ENCODE measurements around the gene ZNF285. TPM values are rescaled to one million over a fixed set of nuclear protein-coding genes. Genes with fewer than 3 reads are reported as not detected.

ZNF285 gene
- total RNA-seq, 1 experiment from 2014 or later = 3.0 TPM

- Histone ChIP-seq H3F3A (ENCODE audit: insufficient read depth, low read depth) (no peaks in the 10 kb centered on the region), H3K27ac (no peak overlapping the region), H3K9me3 (ENCODE audit: insufficient read depth, low read depth) (no peaks in the 10 kb centered on the region; the same call in none of the 2 replicates), H4K20me1 (ENCODE audit: insufficient read depth) (no peaks in the 10 kb centered on the region), H3K4me1 (replicated peaks; ENCODE audit: insufficient read depth) (no peaks in the 10 kb centered on the region), H3K36me3 (ENCODE audit: low read depth) (no peaks in the 10 kb centered on the region), H3K4me2 (no peak overlapping the region), H3K9me2 (ENCODE audit: insufficient read depth) (no peaks in the 10 kb centered on the region), H3K27me3 (ENCODE audit: insufficient read depth, low read depth) (0 out of 2 replicates have a peak, but pooled peaks cover 4% of the 10 kb centered on the region), H2AFZ (no peak overlapping the region), H3K4me3 (no peak overlapping the region), H3K79me2 (ENCODE audit: low read depth) (no peaks in the 10 kb centered on the region)
- CTCF ChIA-PET = no interaction called here
- BruUV-seq (replicated peaks) = no TSS peak
- TF ChIP-seq CTCF (conservative IDR thresholded peaks at IDR 0.05) (no peak), EZH2 (IDR thresholded peaks at IDR 0.05; ENCODE audit: low read depth) (no peak)
- DNase-seq = no peak
- POLR2A ChIA-PET (ENCODE audit: unreplicated experiment) = no interaction called here
- intact Hi-C loops (cut with micrococcal nuclease; ENCODE audit: unreplicated experiment) = no loop called here
Measured at GRCh38 chr19:44374789-44375188, 26.6 kb downstream of the ZNF285 start.

- DNase-seq = no peak
- H4K20me1 ChIP-seq (ENCODE audit: insufficient read depth) = no peaks in the 10 kb centered on the region
- H2AFZ ChIP-seq = peak overlapping the region; percentile 46; the same call in 1 of the 2 replicates
- 0 out of 2 replicates have a peak overlapping the region, but pooled peaks have one; percentile 6 for H3K4me2 ChIP-seq
- no peaks in the 10 kb centered on the region for H3K4me1 ChIP-seq (replicated peaks; ENCODE audit: insufficient read depth)
- H3K9me2 ChIP-seq (ENCODE audit: insufficient read depth) = no peaks in the 10 kb centered on the region
- H3K36me3 ChIP-seq (ENCODE audit: low read depth) = no peaks in the 10 kb centered on the region
- no peak for TF ChIP-seq EZH2 (IDR thresholded peaks at IDR 0.05; ENCODE audit: low read depth)
- TF ChIP-seq CTCF (conservative IDR thresholded peaks at IDR 0.05) = no peak
- intact Hi-C loops (cut with micrococcal nuclease; ENCODE audit: unreplicated experiment) = no loop called here
- H3K27me3 ChIP-seq (ENCODE audit: insufficient read depth, low read depth) = 0 out of 2 replicates have a peak, but pooled peaks cover 4% of the 10 kb centered on the region
- H3K27ac ChIP-seq = no peak overlapping the region
- no TSS peak for BruUV-seq (replicated peaks)
- peak overlapping the region; percentile 9; the same call in 1 of the 2 replicates for H3K4me3 ChIP-seq
- H3K9me3 ChIP-seq (ENCODE audit: insufficient read depth, low read depth) = peaks cover 3% of the 10 kb centered on the region
- CTCF ChIA-PET = no interaction called here
- no peaks in the 10 kb centered on the region for H3F3A ChIP-seq (ENCODE audit: insufficient read depth, low read depth)
- H3K79me2 ChIP-seq (ENCODE audit: low read depth) = no peaks in the 10 kb centered on the region
- POLR2A ChIA-PET (ENCODE audit: unreplicated experiment) = no interaction called here
Measured at GRCh38 chr19:44371815-44372480, 29.5 kb downstream of the ZNF285 start.

- Histone ChIP-seq H2AFZ (no peak overlapping the region), H3K27me3 (ENCODE audit: insufficient read depth, low read depth) (0 out of 2 replicates have a peak, but pooled peaks cover 2% of the 10 kb centered on the region), H3K9me3 (ENCODE audit: insufficient read depth, low read depth) (peaks cover 5% of the 10 kb centered on the region; the same call in 1 of the 2 replicates), H3K4me3 (peak overlapping the region; percentile 53), H3K79me2 (ENCODE audit: low read depth) (no peaks in the 10 kb centered on the region), H4K20me1 (ENCODE audit: insufficient read depth) (no peaks in the 10 kb centered on the region), H3K4me1 (replicated peaks; ENCODE audit: insufficient read depth) (no peaks in the 10 kb centered on the region), H3K9me2 (ENCODE audit: insufficient read depth) (no peaks in the 10 kb centered on the region), H3F3A (ENCODE audit: insufficient read depth, low read depth) (no peaks in the 10 kb centered on the region), H3K4me2 (peak overlapping the region; percentile 47), H3K36me3 (ENCODE audit: low read depth) (no peaks in the 10 kb centered on the region), H3K27ac (no peak overlapping the region)
- ChIA-PET POLR2A (ENCODE audit: unreplicated experiment) (no interaction called here), CTCF (no interaction called here)
- intact Hi-C loops (cut with micrococcal nuclease; ENCODE audit: unreplicated experiment) = no loop called here
- no peak for TF ChIP-seq CTCF (conservative IDR thresholded peaks at IDR 0.05)
- no peak for TF ChIP-seq EZH2 (IDR thresholded peaks at IDR 0.05; ENCODE audit: low read depth)
- no TSS peak for BruUV-seq (replicated peaks)
- DNase-seq = peak in 1 of 2 experiments; percentile 68
Measured at GRCh38 chr19:44367024-44367423, 34.4 kb downstream of the ZNF285 start.

All from PC-9 (cell line).